ENCODE measurements around the gene KPNA5. TPM values are rescaled to one million over a fixed set of nuclear protein-coding genes. Genes with fewer than 3 reads are reported as not detected.

Gene KPNA5
- total and polyA plus RNA-seq, 2 of the 13 experiments (the other 11 are each of a cell fraction or from before 2014, with no cell fraction given): 5.3 to 13.0 TPM

DNA sequence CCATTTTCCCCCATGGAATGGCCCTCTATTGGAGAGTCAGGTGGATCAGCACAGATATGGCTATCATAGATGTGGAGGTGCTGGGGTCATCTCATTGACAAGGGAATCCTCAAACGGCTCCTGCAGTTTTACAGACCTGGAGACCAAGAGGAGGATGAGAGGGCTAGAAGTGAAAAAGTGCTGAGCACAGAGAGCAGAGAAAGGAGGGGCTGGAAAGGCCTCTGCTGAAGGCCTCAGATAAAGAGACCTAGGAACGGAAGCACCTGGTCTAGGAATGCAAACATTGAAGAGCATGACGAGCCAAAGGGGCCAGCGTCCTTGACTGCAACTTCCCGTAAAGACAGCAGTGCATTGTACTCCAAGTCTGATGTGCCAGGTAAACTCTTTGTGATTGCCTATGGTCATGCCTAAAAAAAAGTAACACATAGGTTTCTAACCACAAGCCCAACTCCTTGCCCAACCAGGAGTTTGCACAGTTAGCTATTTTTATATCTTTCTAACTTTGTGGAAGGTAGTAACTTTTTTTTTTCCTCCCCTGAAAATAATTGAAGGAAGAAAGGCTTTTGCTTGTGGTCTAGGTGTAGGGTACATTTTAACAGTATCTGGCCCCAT lies 49.5 kb upstream of the KPNA5 start (continued):
- TF ChIP-seq, protein P1, sequence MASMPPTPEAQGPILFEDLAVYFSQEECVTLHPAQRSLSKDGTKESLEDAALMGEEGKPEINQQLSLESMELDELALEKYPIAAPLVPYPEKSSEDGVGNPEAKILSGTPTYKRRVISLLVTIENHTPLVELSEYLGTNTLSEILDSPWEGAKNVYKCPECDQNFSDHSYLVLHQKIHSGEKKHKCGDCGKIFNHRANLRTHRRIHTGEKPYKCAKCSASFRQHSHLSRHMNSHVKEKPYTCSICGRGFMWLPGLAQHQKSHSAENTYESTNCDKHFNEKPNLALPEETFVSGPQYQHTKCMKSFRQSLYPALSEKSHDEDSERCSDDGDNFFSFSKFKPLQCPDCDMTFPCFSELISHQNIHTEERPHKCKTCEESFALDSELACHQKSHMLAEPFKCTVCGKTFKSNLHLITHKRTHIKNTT (CRISPR knock-in tag; IDR thresholded peaks at IDR 0.05): no peak
- TF ChIP-seq NCOA2 (CRISPR knock-in tag; IDR thresholded peaks at IDR 0.05) (peak; percentile 99), ZFP62 (CRISPR knock-in tag; IDR thresholded peaks at IDR 0.05) (no peak), SIX4 (CRISPR knock-in tag; IDR thresholded peaks at IDR 0.05) (peak; percentile 67; the same call in 1 of the 2 replicates), ZSCAN31 (CRISPR knock-in tag; IDR thresholded peaks at IDR 0.05; ENCODE audit: low read depth) (peak; percentile 99), MTF2 (CRISPR knock-in tag; IDR thresholded peaks at IDR 0.05; ENCODE audit: borderline replicate concordance) (no peak), ZNF883 (CRISPR knock-in tag; IDR thresholded peaks at IDR 0.05; ENCODE audit: not compliant biosample characterization) (no peak), ISX (CRISPR knock-in tag; conservative IDR thresholded peaks at IDR 0.05) (no peak), YEATS4 (CRISPR knock-in tag; IDR thresholded peaks at IDR 0.05; ENCODE audit: borderline replicate concordance) (peak; percentile 73; the same call in 1 of the 2 replicates), ZNF101 (CRISPR knock-in tag; IDR thresholded peaks at IDR 0.05; ENCODE audit: borderline replicate concordance, low read depth) (no peak)
- TF ChIP-seq, protein P2, sequence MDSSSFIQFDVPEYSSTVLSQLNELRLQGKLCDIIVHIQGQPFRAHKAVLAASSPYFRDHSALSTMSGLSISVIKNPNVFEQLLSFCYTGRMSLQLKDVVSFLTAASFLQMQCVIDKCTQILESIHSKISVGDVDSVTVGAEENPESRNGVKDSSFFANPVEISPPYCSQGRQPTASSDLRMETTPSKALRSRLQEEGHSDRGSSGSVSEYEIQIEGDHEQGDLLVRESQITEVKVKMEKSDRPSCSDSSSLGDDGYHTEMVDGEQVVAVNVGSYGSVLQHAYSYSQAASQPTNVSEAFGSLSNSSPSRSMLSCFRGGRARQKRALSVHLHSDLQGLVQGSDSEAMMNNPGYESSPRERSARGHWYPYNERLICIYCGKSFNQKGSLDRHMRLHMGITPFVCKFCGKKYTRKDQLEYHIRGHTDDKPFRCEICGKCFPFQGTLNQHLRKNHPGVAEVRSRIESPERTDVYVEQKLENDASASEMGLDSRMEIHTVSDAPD (CRISPR knock-in tag; IDR thresholded peaks at IDR 0.05): peak; percentile 100
- TF ChIP-seq, protein P3, sequence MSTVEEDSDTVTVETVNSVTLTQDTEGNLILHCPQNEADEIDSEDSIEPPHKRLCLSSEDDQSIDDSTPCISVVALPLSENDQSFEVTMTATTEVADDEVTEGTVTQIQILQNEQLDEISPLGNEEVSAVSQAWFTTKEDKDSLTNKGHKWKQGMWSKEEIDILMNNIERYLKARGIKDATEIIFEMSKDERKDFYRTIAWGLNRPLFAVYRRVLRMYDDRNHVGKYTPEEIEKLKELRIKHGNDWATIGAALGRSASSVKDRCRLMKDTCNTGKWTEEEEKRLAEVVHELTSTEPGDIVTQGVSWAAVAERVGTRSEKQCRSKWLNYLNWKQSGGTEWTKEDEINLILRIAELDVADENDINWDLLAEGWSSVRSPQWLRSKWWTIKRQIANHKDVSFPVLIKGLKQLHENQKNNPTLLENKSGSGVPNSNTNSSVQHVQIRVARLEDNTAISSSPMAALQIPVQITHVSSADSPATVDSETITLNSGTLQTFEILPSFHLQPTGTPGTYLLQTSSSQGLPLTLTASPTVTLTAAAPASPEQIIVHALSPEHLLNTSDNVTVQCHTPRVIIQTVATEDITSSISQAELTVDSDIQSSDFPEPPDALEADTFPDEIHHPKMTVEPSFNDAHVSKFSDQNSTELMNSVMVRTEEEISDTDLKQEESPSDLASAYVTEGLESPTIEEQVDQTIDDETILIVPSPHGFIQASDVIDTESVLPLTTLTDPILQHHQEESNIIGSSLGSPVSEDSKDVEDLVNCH (CRISPR knock-in tag; IDR thresholded peaks at IDR 0.05): no peak
- TF ChIP-seq, protein P4, sequence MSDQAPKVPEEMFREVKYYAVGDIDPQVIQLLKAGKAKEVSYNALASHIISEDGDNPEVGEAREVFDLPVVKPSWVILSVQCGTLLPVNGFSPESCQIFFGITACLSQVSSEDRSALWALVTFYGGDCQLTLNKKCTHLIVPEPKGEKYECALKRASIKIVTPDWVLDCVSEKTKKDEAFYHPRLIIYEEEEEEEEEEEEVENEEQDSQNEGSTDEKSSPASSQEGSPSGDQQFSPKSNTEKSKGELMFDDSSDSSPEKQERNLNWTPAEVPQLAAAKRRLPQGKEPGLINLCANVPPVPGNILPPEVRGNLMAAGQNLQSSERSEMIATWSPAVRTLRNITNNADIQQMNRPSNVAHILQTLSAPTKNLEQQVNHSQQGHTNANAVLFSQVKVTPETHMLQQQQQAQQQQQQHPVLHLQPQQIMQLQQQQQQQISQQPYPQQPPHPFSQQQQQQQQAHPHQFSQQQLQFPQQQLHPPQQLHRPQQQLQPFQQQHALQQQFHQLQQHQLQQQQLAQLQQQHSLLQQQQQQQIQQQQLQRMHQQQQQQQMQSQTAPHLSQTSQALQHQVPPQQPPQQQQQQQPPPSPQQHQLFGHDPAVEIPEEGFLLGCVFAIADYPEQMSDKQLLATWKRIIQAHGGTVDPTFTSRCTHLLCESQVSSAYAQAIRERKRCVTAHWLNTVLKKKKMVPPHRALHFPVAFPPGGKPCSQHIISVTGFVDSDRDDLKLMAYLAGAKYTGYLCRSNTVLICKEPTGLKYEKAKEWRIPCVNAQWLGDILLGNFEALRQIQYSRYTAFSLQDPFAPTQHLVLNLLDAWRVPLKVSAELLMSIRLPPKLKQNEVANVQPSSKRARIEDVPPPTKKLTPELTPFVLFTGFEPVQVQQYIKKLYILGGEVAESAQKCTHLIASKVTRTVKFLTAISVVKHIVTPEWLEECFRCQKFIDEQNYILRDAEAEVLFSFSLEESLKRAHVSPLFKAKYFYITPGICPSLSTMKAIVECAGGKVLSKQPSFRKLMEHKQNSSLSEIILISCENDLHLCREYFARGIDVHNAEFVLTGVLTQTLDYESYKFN (CRISPR knock-in tag; conservative IDR thresholded peaks at IDR 0.05): peak; percentile 99
- TF ChIP-seq, protein P5, sequence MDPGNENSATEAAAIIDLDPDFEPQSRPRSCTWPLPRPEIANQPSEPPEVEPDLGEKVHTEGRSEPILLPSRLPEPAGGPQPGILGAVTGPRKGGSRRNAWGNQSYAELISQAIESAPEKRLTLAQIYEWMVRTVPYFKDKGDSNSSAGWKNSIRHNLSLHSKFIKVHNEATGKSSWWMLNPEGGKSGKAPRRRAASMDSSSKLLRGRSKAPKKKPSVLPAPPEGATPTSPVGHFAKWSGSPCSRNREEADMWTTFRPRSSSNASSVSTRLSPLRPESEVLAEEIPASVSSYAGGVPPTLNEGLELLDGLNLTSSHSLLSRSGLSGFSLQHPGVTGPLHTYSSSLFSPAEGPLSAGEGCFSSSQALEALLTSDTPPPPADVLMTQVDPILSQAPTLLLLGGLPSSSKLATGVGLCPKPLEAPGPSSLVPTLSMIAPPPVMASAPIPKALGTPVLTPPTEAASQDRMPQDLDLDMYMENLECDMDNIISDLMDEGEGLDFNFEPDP (CRISPR knock-in tag; conservative IDR thresholded peaks at IDR 0.05): no peak
